ENCODE data around the gene C16orf87.

The C16orf87 gene

GRCh38 chr16:46845952-46846351, 15.0 kb upstream of the C16orf87 start:
- Histone ChIP-seq H3K27me3 (ENCODE audit: low read depth, low read length) (no peaks in the 10 kb centered on the region), H2AFZ (ENCODE audit: low read depth, low read length) (no peak overlapping the region), H3K9ac (ENCODE audit: low read length) (no peak overlapping the region), H3K9me3 (ENCODE audit: insufficient read depth, low read length) (no peaks in the 10 kb centered on the region; the same call in 1 of the 2 replicates), H3K4me2 (ENCODE audit: low read length) (no peak overlapping the region), H4K20me1 (ENCODE audit: insufficient read depth, low read length) (no peaks in the 10 kb centered on the region), H3K36me3 (replicated peaks; ENCODE audit: low read depth, low read length) (no peaks in the 10 kb centered on the region), H3K4me1 (ENCODE audit: low read length) (peaks cover 7% of the 10 kb centered on the region), H3K27ac (ENCODE audit: low read length) (no peak overlapping the region), H3K4me3 (ENCODE audit: low read length) (no peak overlapping the region), H3K79me2 (ENCODE audit: low read length) (no peaks in the 10 kb centered on the region)
- TF ChIP-seq CTCF (IDR thresholded peaks at IDR 0.05; ENCODE audit: low read depth, low read length) (no peak), EZH2phosphoT487 (IDR thresholded peaks at IDR 0.05; ENCODE audit: low read depth) (no peak)

- no peaks in the 10 kb centered on the region for H4K20me1 ChIP-seq (ENCODE audit: insufficient read depth, low read length)
- TF ChIP-seq CTCF (IDR thresholded peaks at IDR 0.05; ENCODE audit: low read depth, low read length) (no peak), EZH2phosphoT487 (IDR thresholded peaks at IDR 0.05; ENCODE audit: low read depth) (no peak)
- H3K4me3 ChIP-seq (ENCODE audit: low read length) = no peak overlapping the region
- no peaks in the 10 kb centered on the region for H3K4me1 ChIP-seq (ENCODE audit: low read length)
- no peak overlapping the region for H2AFZ ChIP-seq (ENCODE audit: low read depth, low read length)
- no peaks in the 10 kb centered on the region; the same call in 1 of the 2 replicates for H3K9me3 ChIP-seq (ENCODE audit: insufficient read depth, low read length)
- no peaks in the 10 kb centered on the region for H3K79me2 ChIP-seq (ENCODE audit: low read length)
- no peaks in the 10 kb centered on the region for H3K36me3 ChIP-seq (replicated peaks; ENCODE audit: low read depth, low read length)
- no peak overlapping the region for H3K27ac ChIP-seq (ENCODE audit: low read length)
- no peak overlapping the region for H3K4me2 ChIP-seq (ENCODE audit: low read length)
- no peak overlapping the region for H3K9ac ChIP-seq (ENCODE audit: low read length)
- H3K27me3 ChIP-seq (ENCODE audit: low read depth, low read length) = no peaks in the 10 kb centered on the region
Measured at GRCh38 chr16:46844771-46845170, 13.8 kb upstream of the C16orf87 start.

- no peak overlapping the region for H3K4me2 ChIP-seq (ENCODE audit: low read length)
- TF ChIP-seq CTCF (IDR thresholded peaks at IDR 0.05; ENCODE audit: low read depth, low read length) = no peak
- TF ChIP-seq EZH2phosphoT487 (IDR thresholded peaks at IDR 0.05; ENCODE audit: low read depth) = no peak
- H2AFZ ChIP-seq (ENCODE audit: low read depth, low read length) = no peak overlapping the region
- no peaks in the 10 kb centered on the region for H3K27me3 ChIP-seq (ENCODE audit: low read depth, low read length)
- no peaks in the 10 kb centered on the region; the same call in 1 of the 2 replicates for H3K9me3 ChIP-seq (ENCODE audit: insufficient read depth, low read length)
- H3K9ac ChIP-seq (ENCODE audit: low read length) = no peak overlapping the region
- H3K4me1 ChIP-seq (ENCODE audit: low read length) = no peaks in the 10 kb centered on the region
- H3K36me3 ChIP-seq (replicated peaks; ENCODE audit: low read depth, low read length) = no peaks in the 10 kb centered on the region
- H3K4me3 ChIP-seq (ENCODE audit: low read length) = no peak overlapping the region
- H3K27ac ChIP-seq (ENCODE audit: low read length) = no peak overlapping the region
- no peaks in the 10 kb centered on the region for H4K20me1 ChIP-seq (ENCODE audit: insufficient read depth, low read length)
- H3K79me2 ChIP-seq (ENCODE audit: low read length) = no peaks in the 10 kb centered on the region
Measured at GRCh38 chr16:46843898-46844642, 13.1 kb upstream of the C16orf87 start.

- Histone ChIP-seq H3K79me2 (ENCODE audit: low read length) (no peaks in the 10 kb centered on the region), H3K9ac (ENCODE audit: low read length) (no peak overlapping the region), H3K36me3 (replicated peaks; ENCODE audit: low read depth, low read length) (no peaks in the 10 kb centered on the region), H3K27me3 (ENCODE audit: low read depth, low read length) (no peaks in the 10 kb centered on the region), H3K9me3 (ENCODE audit: insufficient read depth, low read length) (no peaks in the 10 kb centered on the region; the same call in 1 of the 2 replicates), H3K27ac (ENCODE audit: low read length) (no peak overlapping the region), H3K4me1 (ENCODE audit: low read length) (no peaks in the 10 kb centered on the region), H3K4me3 (ENCODE audit: low read length) (no peak overlapping the region), H4K20me1 (ENCODE audit: insufficient read depth, low read length) (no peaks in the 10 kb centered on the region), H2AFZ (ENCODE audit: low read depth, low read length) (no peak overlapping the region), H3K4me2 (ENCODE audit: low read length) (no peak overlapping the region)
- TF ChIP-seq CTCF (IDR thresholded peaks at IDR 0.05; ENCODE audit: low read depth, low read length) (no peak), EZH2phosphoT487 (IDR thresholded peaks at IDR 0.05; ENCODE audit: low read depth) (no peak)
Measured at GRCh38 chr16:46842192-46842895, 11.4 kb upstream of the C16orf87 start.
